ACC112 (cell line): ENCODE data around the gene FAM181A.

Source experiments
- H2AFZ ChIP-seq: fragments of 200-600 bp; sonication (generic); one replicate; pipeline ENCODE4 v1.6.0; 2017; ENCODE audit warnings: antibody characterized with exemption, low read length; ENCODE audit not compliant: unreplicated experiment
- H3K27ac ChIP-seq: fragments of 200-600 bp; sonication (generic); 2 replicates; pipeline ENCODE4 v1.5.1; 2014; ENCODE audit warnings: low read depth, mild to moderate bottlenecking, antibody characterized with exemption, low read length, moderate library complexity
- H3K27me3 ChIP-seq: fragments of 200-600 bp; sonication (generic); 2 replicates; pipeline ENCODE4 v1.6.1; 2014; ENCODE audit warnings: mild to moderate bottlenecking, antibody characterized with exemption, low read length, moderate library complexity, mixed read lengths; ENCODE audit not compliant: insufficient read depth
- H3K36me3 ChIP-seq: fragments of 200-600 bp; sonication (generic); 2 replicates; pipeline ENCODE4 v1.6.1; 2016; ENCODE audit warnings: mild to moderate bottlenecking, antibody characterized with exemption, low read length, moderate library complexity, mixed read lengths; ENCODE audit not compliant: insufficient read depth
- H3K4me1 ChIP-seq: fragments of 200-600 bp; sonication (generic); one replicate; pipeline ENCODE4 v1.6.1; 2016; ENCODE audit warnings: low read length, mixed read lengths; ENCODE audit not compliant: insufficient read depth, unreplicated experiment, control insufficient read depth
- H3K4me3 ChIP-seq: fragments of 200-600 bp; sonication (generic); 2 replicates; pipeline ENCODE4 v1.5.1; 2014; ENCODE audit warnings: mild to moderate bottlenecking, low read depth, low read length
- H3K79me2 ChIP-seq: fragments of 200-600 bp; sonication (generic); one replicate; pipeline ENCODE4 v1.6.0; 2016; ENCODE audit warnings: low read length; ENCODE audit not compliant: control insufficient read depth, unreplicated experiment, insufficient read depth

Gene FAM181A

GRCh38 chr14:93974299-93974698 lies 47.2 kb downstream of the FAM181A start:
- no peak overlapping the region for H2AFZ ChIP-seq
- no peaks in the 10 kb centered on the region for H3K36me3 ChIP-seq
- H3K27ac ChIP-seq: no peak overlapping the region
- H3K27me3 ChIP-seq: peaks cover 6% of the 10 kb centered on the region; the same call in 1 of the 2 replicates
- no peaks in the 10 kb centered on the region for H3K79me2 ChIP-seq
- H3K4me3 ChIP-seq: no peak overlapping the region
- H3K4me1 ChIP-seq: no peaks in the 10 kb centered on the region

- no peak overlapping the region for H3K27ac ChIP-seq
- H3K4me1 ChIP-seq: no peaks in the 10 kb centered on the region
- H3K4me3 ChIP-seq: no peak overlapping the region
- H3K27me3 ChIP-seq: peaks cover 6% of the 10 kb centered on the region; the same call in 1 of the 2 replicates
- H3K79me2 ChIP-seq: no peaks in the 10 kb centered on the region
- no peaks in the 10 kb centered on the region for H3K36me3 ChIP-seq
- no peak overlapping the region for H2AFZ ChIP-seq
Measured at GRCh38 chr14:93974833-93975232, 47.7 kb downstream of the FAM181A start.

- H2AFZ ChIP-seq: no peak overlapping the region
- H3K4me3 ChIP-seq: peak overlapping the region; percentile 51
- H3K36me3 ChIP-seq: no peaks in the 10 kb centered on the region
- peaks cover 6% of the 10 kb centered on the region; the same call in 1 of the 2 replicates for H3K27me3 ChIP-seq
- no peak overlapping the region for H3K27ac ChIP-seq
- peaks cover 4% of the 10 kb centered on the region for H3K4me1 ChIP-seq
- no peaks in the 10 kb centered on the region for H3K79me2 ChIP-seq
Measured at GRCh38 chr14:93975791-93976476, 48.8 kb downstream of the FAM181A start.

- Histone ChIP-seq H3K4me1 (peaks cover 9% of the 10 kb centered on the region), H3K27me3 (peaks cover 6% of the 10 kb centered on the region; the same call in 1 of the 2 replicates), H3K36me3 (no peaks in the 10 kb centered on the region), H3K79me2 (no peaks in the 10 kb centered on the region), H2AFZ (no peak within 1 kb of the TSS), H3K27ac (no peak within 1 kb of the TSS), H3K4me3 (peak within 1 kb of the TSS; percentile 51)
Measured at GRCh38 chr14:93976477-93977057, 49.4 kb downstream of the FAM181A start, which contains the start of gene ASB2. Gene ASB2 (minus strand): TSS chr14:93976570. CDS start chr14:93964539, 12,031 bp downstream.

- Histone ChIP-seq H3K27ac (no peak overlapping the region), H3K4me1 (peaks cover 9% of the 10 kb centered on the region)
Measured at GRCh38 chr14:93977171-93977570, 50.0 kb downstream of the FAM181A start.

GRCh38 chr14:93977790-93978581 lies 50.8 kb downstream of the FAM181A start:
- Histone ChIP-seq H2AFZ (no peak overlapping the region), H3K27me3 (peaks cover 6% of the 10 kb centered on the region; the same call in 1 of the 2 replicates), H3K27ac (no peak overlapping the region), H3K4me3 (no peak overlapping the region), H3K36me3 (no peaks in the 10 kb centered on the region), H3K4me1 (peaks cover 9% of the 10 kb centered on the region), H3K79me2 (no peaks in the 10 kb centered on the region)

More at GRCh38 chr14:93977171-93977570, 50.0 kb downstream of the FAM181A start:
- no peak overlapping the region for H3K4me3 ChIP-seq
- peaks cover 6% of the 10 kb centered on the region; the same call in 1 of the 2 replicates for H3K27me3 ChIP-seq
- no peak overlapping the region for H2AFZ ChIP-seq
- H3K36me3 ChIP-seq: no peaks in the 10 kb centered on the region
- no peaks in the 10 kb centered on the region for H3K79me2 ChIP-seq

- H3K4me3 ChIP-seq: no peak overlapping the region
Measured at GRCh38 chr14:93978735-93979134, 51.6 kb downstream of the FAM181A start.

More at GRCh38 chr14:93978735-93979134, 51.6 kb downstream of the FAM181A start:
- H3K27ac ChIP-seq: no peak overlapping the region
- H3K4me1 ChIP-seq: peaks cover 9% of the 10 kb centered on the region
- H3K36me3 ChIP-seq: no peaks in the 10 kb centered on the region
- H2AFZ ChIP-seq: no peak overlapping the region
- H3K27me3 ChIP-seq: peaks cover 6% of the 10 kb centered on the region; the same call in 1 of the 2 replicates
- no peaks in the 10 kb centered on the region for H3K79me2 ChIP-seq
